NCI-H2171 treated with DMSO at 0.1 percent for 48 hours (cell line): ENCODE data around the gene KRTDAP.
"Not testable (repeated sequence)": the region's sequence is repeated elsewhere in the genome, so short reads cannot be mapped to it uniquely, and the experiment has no call there.

ENCODE experiments used
- DNase-seq: peaks from one replicate; lab custom pipeline; 2025; lab: John Stamatoyannopoulos, UW

Gene KRTDAP

DNA sequence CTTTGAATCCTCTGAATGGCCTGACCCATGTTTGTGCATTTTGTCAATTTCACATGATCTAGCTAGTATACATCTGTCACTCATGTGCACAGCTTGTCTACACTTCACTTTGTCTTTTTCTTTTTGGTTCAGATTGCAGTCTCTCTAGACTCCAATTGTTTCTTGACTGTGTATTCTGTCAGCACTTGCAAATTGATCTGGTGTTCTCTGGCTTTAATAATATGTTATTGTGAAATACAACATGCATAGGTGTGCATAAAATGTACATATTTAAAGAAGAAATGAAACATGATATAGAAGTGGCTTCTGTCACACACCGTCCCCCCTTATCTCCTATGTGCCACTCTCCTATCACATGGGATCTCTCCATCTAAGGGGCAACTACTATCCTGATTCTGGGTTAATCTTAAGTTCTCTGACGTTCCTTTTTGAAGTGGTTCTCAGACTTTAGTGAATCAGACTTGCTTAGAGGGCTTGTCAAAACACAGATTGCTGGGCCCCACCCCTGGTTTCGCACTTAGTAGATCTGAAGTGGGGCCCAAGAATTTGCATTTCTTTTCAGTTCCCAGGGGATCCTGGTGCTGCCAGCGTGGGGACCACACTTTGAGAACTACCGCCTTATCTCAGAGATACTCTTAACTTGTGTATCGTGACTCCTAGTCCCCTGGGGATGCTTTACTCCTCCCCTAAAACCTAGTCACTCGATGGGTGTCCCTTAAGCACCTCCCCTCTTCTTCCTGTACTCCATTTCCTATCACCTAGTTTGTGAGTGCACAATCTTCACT lies 5.8 kb downstream of the KRTDAP start:
- DNase-seq, result peak; percentile 43

DNA sequence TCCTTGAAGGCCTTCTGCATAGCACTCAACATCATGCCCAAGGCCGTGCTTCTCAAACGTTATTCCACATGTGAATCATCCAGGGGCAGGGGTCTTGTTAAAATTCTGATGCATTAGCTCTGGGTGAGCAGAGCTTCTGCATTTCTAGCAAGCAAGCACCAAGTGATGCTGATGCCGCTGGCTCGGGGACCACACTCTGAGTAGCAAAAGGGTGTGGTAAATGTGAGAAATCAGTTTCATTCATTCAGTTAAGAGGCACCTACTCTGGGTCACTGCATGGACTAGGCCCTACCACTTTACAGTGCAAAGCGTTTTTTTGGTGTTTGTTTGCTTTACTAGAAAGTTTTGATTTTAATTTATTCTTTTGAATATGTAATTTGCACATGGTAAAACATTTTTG lies 7.2 kb downstream of the KRTDAP start:
- no peak for DNase-seq

DNA sequence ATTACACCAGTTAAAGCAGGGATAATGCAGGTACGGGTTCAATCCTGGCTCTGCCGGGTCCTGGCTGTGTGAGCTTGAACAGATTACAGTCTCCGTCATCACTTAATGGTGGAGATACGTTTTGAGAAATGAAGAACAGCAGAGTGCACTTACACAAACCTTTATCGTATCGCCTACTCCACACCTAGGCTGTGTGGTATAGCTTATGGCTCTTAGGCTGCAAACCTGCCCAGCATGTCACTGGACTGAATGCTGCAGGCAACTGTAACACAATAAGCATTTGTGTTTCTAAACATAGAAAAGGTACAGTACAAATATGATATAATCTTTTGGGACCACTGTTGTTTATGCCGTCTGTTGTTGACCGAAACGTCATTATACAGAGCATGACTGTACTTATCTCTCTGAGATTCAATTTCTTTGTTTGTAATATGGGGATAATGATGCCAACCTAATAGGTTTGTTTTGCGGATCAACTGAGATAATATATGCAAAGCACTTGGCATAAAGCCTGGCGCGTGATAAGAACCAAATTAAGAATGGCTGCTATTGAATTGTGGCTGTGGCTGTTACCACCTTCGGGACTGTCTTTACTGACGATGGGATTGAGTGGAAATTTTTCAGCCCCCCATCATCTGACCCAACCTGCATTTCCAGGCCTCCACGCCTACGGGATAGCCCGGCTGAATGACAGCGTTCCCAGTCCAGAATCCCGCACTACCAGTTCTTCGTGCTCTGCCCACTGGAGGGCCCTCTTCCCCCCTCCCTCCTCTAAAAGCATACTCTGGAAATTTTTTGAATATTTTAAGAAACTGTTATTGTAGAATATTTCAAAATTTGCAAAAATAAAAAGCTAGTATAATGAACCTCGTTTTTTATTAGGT lies 11.2 kb downstream of the KRTDAP start:
- peak; percentile 3 for DNase-seq

DNA sequence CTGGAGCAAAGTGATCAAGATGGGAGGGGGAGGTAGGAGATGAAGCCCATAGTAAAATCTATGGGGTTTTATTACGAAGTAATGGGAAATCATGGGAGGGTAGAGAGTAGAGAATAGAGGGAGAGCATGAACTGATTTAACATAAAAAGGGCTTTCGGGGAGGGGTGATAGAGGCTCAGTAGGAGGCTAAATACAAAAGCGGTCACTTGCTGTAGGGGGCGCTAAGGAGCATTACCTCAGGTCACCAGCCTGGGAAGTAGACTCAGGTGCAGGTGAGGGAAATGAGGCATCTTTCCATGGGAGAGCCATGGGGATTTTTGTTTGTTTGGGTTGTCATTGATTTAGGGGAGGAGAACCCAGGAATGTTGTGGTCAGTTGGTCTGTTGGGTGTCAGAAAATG lies 14.1 kb downstream of the KRTDAP start:
- DNase-seq, result no peak

DNA sequence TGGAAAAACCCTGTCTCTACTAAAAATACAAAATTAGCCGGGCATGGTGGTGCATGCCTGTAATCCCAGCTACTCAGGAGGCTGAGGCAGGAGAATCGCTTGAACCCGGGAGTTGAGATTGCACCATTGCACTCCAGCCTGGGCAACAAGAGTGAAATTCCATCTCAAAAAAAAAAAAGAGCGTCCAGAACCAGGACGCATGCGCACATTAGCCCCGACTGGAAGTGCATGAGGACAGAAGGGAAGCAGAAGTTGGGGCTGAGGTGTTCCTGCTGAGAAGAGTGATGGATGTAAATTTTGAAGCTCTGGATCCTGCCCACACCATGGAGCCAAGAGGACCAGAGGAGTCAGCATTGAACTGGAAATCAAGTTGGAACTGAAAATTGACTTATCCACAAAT lies 15.7 kb downstream of the KRTDAP start:
- DNase-seq, result not testable (repeated sequence)

DNA sequence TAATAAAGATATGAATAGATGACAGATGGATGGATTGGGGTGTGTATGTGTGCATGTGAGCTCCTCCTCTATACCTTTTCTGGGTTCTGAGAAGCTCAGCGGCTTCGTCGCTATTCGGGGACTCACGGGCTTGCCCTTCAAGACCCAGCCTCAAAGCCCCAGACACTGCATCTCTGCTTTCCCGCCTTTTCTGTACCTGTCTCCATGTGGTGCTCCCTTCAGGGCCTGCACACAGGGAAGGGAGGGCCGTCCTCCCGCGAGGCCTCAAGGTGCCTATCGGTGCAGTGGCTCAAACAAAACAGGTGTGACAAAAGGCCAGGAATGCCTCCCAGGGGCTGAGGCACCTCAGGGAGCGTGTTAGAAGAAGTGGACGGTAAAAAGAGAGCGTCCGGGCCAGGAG lies 16.2 kb downstream of the KRTDAP start:
- DNase-seq, result no peak

DNA sequence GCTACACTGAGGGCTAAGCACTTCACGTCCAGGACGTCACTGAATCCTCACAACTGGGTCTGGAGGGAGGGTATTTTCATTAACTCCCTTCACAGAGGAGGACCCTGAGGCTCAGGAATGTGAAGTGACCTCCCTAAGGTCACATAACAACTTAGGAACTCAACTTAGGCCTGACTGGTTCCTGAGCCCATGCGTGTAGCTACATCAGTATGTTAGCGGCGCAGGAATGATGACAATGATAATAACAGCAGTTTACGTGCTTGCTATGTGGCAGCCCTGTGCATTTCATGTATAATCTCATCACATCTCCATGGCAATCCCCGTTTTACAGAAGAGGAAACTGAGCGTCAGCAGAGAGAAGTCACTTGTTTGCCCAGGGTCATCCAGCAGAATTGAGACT lies 18.3 kb downstream of the KRTDAP start:
- DNase-seq, result no peak

DNA sequence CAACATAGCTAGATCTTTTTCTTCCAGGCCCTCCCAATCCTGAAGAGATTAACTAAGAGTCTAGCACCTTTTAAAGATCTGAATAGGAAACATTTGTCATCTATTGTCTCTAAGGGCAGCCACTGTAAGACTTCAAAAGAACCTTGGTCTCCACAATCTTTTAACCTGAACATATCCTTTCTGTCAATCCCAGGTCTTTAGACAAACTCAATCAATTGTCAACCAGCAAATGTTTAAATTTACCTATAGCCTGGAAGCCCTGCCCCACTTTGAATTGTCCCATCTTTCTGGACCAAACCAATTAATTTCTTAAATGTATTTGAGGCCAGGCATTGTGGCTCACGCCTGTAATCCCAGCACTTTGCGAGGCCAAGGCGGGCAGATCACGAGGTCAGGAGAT lies 19.2 kb downstream of the KRTDAP start:
- DNase-seq, result not testable (repeated sequence)

DNA sequence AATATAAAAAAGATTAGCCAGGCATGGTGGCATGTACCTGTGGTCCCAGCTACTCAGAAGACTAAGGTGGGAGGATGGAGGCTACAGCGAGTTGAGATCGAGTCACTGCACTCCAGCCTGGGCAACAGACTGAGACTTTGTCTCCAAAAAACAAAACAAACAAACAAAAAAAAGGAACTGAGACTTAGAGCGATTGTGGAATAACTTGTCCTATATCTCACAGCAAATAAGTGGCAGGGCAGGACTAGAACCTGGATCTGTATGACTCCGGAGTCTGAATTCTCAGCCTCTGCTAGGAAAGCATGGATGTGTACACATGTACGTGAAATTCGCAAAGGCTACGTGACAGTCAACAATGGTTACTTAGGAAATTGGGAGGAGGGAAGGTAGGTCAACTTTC lies 20.1 kb downstream of the KRTDAP start:
- DNase-seq, result no peak

DNA sequence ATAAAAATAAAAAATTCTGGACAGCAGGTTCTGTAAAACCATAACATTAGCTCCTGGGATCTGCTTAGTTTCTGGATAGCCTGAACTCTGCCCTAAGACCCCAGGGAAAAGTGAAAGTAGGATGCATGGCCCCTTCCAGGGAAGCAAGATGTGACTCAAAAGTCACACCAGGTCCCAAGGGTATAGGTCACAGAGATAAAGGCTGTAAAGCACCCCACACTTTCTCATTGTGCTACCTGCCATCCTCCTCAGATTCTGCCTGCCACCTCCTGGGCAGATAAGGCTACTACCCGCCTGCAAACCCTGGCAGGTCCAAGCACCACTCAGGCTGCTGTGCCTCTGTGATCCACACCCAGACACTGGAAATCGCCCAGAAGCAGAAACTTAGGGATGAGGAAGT lies 21.6 kb downstream of the KRTDAP start:
- DNase-seq, result peak; percentile 46

DNA sequence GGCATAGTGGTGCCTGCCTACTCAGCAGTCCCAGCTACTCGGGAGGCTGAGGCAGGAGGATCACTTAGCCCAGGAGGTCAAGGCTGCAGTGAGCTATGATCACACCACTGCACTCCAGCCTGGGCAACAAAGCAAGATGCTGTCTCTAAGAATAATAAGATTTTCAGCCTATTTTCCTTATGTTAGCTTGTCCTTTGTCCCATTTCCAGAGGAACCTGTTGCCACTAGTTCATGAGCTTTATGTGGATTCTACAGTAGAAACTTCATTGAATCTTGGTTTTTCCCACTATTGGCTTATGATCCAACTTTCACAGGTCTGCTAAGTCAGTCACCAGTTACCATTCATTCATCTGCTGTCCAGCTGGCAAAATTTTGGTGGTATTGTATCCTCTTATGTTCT lies 24.0 kb downstream of the KRTDAP start:
- no peak for DNase-seq

DNA sequence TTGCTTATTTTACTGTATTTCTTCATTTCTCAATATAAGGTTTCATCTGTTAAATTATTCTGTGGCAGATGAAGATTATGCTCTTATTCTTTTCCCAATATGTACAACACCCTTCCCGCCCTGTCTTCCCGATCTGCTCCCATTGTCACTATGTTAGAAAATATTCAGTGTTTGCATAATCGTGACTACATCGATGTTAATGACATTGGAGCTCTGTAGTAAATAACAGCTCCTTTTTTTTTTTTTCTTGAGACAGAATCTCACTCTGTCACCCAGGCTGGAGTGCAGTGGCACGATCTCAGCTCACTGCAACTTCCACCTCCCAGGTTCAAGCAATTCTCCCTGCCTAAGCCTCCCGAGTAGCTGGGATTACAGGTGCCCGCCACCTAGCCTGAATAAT lies 27.3 kb downstream of the KRTDAP start:
- DNase-seq, result peak; percentile 3

DNA sequence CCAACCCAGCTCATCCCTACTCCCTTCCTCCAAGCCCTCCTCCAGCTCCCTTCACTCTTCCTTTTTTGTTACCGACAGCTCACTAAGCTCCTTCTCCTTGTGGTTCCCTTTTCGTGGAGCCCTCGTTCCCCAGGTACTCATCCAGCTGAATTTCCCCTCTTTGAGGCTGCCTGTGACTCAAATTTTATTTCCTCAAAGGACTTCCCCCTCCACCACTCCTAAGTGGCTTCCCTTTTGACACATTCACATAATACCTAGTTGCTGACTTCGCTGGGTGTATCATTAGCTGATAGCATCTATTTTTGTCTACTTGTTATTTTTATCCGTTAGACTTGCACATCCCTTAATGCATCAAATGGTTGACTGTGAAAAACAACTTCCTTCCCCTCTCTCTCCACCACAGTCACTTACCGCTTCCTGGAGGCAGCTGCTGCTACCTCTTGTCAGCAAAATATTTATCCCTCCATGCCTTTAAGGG lies 27.7 kb downstream of the KRTDAP start:
- no peak for DNase-seq

DNA sequence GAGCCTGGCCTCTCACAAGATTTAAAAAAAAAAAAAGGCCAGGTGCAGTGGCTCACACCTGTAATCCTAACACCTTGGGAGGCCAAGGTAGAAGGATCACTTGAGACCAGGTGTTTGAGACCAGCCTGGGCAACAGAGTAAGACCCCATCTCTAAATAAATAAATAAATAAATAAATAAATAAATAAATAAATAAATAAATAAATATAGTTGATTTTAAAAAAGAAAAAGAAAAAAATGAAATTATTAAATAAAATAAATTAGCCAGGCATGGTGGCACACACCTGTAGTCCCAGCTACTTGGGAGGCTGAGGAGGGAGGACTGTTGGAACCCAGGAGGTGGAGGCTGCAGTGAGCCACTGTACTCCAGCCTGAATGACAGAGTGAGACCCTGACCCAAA lies 28.5 kb downstream of the KRTDAP start:
- DNase-seq, result not testable (repeated sequence)

DNA sequence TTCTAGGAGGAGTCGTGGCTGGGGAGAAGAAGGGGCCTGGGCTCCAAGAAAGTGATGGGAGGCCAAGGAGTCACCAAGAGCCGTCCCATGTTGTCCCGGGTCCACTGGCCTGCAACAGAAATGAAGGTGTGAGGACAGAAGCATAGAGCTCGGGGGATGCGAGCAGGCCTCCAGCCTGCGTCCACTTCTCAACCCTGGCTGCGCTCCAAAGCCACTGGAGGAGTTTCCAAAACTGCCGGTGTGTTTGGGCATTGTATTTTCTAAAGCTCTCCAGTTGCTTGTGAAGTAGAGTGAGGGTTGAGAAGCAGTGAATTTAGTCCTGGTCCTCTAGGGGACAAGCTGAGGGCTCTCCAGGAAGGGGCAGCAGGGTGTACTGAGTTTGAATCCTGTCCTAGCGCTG lies 29.2 kb downstream of the KRTDAP start:
- DNase-seq, result no peak

DNA sequence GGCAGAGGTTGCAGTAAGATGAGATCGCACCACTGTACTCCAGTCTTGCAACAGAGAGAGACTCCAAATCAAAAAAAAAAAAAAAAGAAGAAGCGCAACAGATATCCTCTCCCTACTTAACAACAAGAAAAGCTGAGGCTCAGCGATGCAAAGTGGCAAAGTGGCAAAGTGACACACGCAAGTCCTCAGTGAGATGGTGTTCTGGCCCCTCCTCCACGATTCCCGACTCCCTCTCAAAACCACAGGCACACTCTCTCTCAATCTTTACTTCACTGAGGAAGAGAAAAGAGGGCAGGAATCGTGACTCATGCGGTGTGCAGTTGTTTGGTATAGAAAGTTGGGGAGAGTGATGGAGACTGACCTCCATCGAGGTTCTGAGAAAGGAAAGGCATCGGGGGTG lies 29.7 kb downstream of the KRTDAP start:
- DNase-seq, result no peak

DNA sequence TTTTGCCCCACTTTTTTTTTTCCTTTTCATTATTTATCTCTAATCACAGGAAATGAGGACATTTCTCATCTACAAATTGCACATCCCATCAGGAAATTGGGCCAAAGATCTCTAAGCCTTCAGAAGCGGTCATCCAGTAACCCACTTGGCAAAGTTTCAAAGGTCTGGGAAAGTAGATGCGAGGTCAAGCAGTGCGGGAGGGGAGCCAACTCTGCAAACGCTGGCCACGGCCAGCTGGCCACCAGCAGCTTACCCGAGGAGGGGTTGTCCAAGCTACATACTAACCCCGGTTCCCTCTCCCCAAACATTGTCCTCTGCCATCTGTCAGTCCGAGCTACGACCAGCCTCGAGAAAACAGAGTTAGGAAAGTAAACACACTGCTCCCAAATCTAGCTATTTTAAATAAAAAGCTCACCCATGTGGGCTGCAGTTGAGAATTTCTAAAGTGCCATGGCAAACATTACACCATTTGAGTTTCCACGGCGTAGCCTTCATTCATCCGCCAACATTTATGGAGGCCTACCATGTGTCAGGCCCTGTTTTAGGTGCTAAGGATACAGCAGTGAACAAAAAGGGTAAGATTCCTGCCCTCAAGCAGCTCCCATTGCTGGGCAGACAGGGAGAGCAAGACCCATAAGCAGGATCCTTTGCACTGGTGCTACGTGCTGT lies 30.7 kb downstream of the KRTDAP start:
- no peak for DNase-seq

DNA sequence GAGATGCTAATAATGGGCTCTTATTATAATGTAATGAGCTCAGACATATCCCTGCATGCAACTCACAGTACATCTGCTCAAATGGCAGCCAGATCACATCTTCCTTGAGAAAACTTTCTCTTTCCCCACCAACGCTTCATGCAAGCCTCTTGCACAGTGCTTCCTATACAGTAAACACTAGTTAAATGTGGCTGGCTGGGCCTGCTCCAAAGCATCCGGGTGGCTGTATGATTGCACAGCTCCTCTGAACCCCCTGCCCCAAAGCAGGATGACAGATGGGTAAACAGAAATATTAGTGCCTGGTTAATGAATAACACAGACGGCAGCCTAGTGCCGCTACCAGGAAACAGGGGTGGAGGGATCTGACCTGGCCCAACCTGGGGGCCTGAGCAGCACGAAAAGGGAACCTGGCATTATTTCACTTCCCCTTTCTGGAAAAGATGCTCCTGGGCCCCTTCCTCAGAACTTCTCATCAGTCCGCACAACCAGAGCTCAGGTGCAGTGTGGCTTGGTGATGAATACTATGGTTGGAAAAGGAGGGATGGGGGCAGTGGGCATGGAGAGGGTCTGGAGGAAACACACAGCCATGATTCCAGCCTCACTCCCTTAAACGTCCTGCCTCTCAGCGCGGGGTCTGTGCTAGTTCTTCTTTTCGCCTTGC lies 31.4 kb downstream of the KRTDAP start:
- peak; percentile 45 for DNase-seq

DNA sequence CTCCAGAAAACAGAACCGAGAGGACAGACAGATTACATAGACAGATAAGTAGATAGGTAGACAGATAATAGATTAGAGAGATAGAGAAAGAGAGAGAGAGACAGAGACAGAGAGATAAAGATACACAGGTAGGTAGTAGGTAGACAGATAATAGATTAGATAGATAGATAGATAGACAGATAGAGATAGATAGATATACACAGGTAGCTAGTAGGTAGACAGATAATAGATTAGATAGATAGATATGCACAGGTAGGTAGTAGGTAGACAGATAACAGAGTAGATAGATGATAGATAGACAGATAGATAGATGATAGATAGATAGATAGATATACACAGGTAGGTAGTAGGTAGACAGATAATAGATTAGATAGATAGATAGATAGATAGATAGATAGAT lies 32.1 kb downstream of the KRTDAP start:
- no peak for DNase-seq

DNA sequence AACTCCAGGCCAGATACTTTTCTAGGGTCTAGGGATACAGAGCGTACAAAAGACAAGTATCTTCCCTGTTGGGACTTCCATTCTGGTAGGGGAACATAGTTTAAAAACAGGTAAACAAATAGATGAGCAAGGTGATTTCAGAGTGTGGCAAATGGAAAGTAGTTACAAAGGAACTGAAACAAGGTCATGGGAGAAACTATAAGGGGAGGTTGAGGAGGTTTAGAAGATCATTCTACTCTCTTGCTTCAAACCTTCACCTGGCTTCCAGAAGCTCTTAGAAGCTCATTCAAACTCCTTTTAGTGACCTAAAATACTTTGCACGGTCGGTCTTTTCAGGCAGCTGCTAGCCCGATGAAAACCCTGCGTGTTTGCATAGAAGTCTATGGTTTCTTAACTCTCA lies 33.1 kb downstream of the KRTDAP start:
- no peak for DNase-seq

DNA sequence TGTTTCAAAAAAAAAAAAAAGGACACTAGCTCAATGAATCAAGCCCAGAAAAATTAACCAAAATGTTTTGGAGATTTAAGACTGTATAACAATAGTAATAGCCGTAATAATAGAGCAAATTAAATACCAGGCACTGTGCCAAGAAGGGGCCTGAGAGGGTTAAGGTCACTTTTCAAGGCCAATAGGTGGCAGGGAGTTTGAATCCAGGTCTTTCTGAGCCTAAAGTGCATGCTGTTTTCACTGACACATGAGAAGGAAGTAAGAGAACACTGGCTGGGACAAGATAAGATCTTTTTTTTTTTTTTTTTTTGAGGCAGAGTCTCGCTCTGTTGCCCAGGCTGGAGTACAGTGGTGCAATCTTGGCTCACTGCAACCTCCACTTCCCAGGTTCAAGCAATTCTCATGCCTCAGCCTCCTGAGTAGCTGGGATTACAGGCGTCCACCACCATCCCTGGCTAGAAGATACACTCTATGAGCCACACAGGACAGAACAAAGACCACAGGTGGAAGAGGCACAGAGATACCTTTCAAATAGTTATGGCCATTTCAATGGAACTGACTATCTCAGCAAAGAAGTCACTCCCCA lies 34.6 kb downstream of the KRTDAP start:
- DNase-seq, result no peak

DNA sequence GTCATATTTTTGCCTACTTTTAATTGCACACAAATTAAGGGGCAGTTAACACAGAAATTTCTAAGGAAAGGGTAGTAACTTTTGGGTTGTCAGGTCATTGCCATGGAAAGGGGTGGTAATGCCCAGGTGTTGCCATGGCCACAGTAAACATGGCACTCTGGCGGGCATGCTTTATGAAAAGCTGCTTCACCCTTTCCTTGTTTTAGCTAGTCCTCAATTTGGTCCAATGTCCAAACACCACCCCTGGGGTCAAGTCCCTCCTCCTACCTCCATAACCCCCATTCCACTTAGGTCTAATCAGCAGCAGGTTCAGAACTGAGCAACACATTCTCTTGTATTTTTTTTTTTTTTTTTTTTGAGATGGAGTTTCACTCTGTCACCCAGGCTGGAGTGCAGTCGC lies 35.6 kb downstream of the KRTDAP start:
- DNase-seq, result no peak
